GM20000 (cell line): ENCODE results near the gene PCNX2.
"Not testable (repeated sequence)": the region's sequence is repeated elsewhere in the genome, so short reads cannot be mapped to it uniquely, and the experiment has no call there.

Source experiments
- DNase-seq: peaks from one replicate; pipeline ENCODE4 v3.0.0; 2012; ENCODE audit warnings: low spot score
- CTCF ChIP-seq: IDR thresholded peaks from 2 replicates; pipeline ENCODE4 v1.5.1; 2012; ENCODE audit warnings: mild to moderate bottlenecking, control low read depth; ENCODE audit errors: extremely low read depth, missing control alignments

Gene PCNX2

GRCh38 chr1:233113009-233113879, 182.3 kb downstream of the PCNX2 start:
- TF ChIP-seq CTCF = no peak
- no peak for DNase-seq

DNA sequence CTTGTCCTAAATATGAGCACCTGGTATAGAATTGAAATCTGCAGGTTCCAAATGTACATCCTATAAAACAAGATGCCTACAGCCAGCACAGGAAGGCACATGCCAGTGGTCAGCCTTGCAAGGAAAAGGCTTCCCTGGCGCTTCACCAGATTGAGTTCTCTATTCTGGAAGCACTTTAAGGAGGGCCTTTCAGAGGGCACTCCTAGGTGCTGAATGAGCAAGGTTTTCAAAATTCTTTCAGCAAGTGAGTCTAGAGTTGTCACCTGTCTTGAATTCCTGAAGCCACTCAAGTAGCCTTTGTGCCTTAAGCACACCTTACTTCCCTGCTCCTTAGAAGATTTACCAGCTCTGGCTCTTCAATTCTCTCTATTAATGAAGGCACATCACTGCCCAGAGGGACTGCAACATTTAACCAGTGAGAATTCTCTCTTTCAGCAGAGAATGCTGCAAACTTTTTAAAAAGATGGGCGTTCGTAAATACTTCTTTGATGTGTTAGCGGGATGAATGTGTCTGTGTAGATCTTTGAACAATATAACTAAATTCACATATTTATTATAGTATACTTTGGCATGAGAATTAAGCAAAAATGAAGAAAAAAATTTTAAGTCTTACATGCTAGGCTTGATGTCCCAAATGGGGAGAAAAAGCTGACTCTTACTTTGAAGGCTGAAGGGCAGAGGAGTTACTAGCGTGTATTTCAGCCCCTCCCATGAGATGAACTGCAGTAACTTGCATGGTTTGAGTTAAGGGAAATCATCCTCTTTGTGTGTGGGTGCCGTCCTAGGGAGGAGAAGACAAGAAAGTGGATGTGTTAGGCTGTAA, 183.1 kb downstream of the PCNX2 start:
- DNase-seq = no peak
- no peak for TF ChIP-seq CTCF

GRCh38 chr1:233111731-233112130, 183.8 kb downstream of the PCNX2 start:
- DNase-seq = no peak
- TF ChIP-seq CTCF = no peak

GRCh38 chr1:233109096-233109495, 186.4 kb downstream of the PCNX2 start:
- DNase-seq = no peak
- TF ChIP-seq CTCF = no peak

DNA sequence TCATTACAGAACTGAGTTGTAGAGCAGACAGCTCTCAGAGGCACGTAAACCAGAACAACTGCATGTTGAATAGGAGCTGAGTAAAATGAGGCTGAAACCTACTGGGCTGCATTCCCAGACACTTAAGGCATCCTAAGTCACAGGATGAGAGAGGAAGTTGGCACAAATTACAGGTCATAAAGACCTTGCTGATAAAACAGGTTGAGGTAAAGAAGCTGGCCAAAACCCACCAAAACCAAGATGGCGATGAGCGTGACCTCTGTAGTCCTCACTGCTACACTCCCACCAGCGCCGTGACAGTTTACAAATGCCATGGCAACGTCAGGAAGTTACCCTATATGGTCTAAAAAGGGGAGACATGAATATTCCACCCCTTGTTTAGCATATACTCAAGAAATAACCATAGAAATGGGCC, 187.8 kb downstream of the PCNX2 start:
- not testable (repeated sequence) for DNase-seq

DNA sequence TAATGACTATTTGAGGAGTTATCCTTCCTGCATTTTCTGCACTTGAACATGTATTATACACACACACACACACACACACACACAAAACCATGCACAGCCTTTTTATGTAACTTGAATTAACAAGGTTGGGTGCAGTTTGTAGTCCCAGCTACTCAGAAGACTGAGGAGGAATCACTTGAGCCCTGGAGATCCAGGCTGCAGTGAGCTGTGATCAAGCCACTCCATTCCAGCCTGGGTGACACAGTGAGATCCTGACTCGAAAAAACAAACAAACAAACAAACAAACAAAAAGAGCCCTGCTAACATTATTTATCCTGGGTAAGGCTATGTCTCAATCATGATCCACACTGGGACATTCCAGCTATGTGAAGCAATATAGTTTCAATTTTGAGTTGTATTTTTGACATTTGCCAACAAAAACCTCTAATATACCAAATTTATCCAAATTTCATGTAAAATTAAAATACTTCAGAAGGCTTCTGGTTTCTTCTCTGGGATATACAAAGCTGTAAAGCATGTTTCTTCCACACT, 188.3 kb downstream of the PCNX2 start:
- TF ChIP-seq CTCF = no peak
- DNase-seq = no peak

- TF ChIP-seq CTCF = no peak
- DNase-seq = no peak
Observed at GRCh38 chr1:233105225-233105624, 190.3 kb downstream of the PCNX2 start.
